Measurements from ENCODE around the gene HELT.
"Not testable (repeated sequence)": the region's sequence is repeated elsewhere in the genome, so short reads cannot be mapped to it uniquely, and the experiment has no call there.

The HELT gene

GRCh38 chr4:185036019-185036418, 17.7 kb downstream of the HELT start:
- DNase-seq (ENCODE audit: low read depth in 2 of 2): no peak

- no peak for DNase-seq (ENCODE audit: low read depth in 2 of 2)
Measured at GRCh38 chr4:185036842-185037241, 18.6 kb downstream of the HELT start.

- DNase-seq (ENCODE audit: low read depth in 2 of 2): peak in 1 of 2 donors; percentile 21
Measured at GRCh38 chr4:185039508-185040273, 21.4 kb downstream of the HELT start.

- no peak for DNase-seq (ENCODE audit: low read depth in 2 of 2)
Measured at GRCh38 chr4:185040523-185040922, 22.2 kb downstream of the HELT start.

GRCh38 chr4:185050286-185050685, 32.0 kb downstream of the HELT start:
- DNase-seq (ENCODE audit: low read depth in 2 of 2): not testable (repeated sequence)

- not testable (repeated sequence) for DNase-seq (ENCODE audit: low read depth in 2 of 2)
Measured at GRCh38 chr4:185051283-185051682, 33.0 kb downstream of the HELT start.

GRCh38 chr4:185053746-185054145, 35.5 kb downstream of the HELT start:
- no peak for DNase-seq (ENCODE audit: low read depth in 2 of 2)

- DNase-seq (ENCODE audit: low read depth in 2 of 2): no peak
Measured at GRCh38 chr4:185054272-185054671, 36.0 kb downstream of the HELT start.

GRCh38 chr4:185054886-185055285, 36.6 kb downstream of the HELT start:
- DNase-seq (ENCODE audit: low read depth in 2 of 2): no peak

GRCh38 chr4:185061610-185062009, 43.3 kb downstream of the HELT start:
- no peak for DNase-seq (ENCODE audit: low read depth in 2 of 2)

GRCh38 chr4:185062606-185063005, 44.3 kb downstream of the HELT start:
- no peak for DNase-seq (ENCODE audit: low read depth in 2 of 2)

- no peak for DNase-seq (ENCODE audit: low read depth in 2 of 2)
Measured at GRCh38 chr4:185066179-185066578, 47.9 kb downstream of the HELT start.

- DNase-seq (ENCODE audit: low read depth in 2 of 2): no peak
Measured at GRCh38 chr4:185068837-185069236, 50.5 kb downstream of the HELT start.
